ENCODE data around the gene PLPP6.

Gene PLPP6

DNA sequence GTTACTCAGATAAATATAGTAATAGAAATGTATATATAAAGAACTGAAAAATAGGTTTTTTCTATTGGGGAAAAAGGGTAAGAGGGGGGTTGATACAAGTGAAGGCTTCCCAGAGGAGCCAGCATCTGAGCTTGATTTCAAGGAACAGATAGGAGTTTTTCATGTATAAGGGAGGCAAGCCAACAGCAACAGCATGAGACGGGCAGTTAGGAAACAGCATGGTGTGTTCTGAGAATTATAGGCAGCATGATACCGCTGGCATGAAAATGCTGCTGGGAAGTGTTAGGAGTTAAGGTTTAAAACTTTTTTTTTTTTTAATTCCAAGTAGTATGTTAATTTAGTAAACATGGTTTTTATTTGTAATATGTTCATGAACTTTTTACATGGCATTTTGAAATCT, 26.9 kb downstream of the PLPP6 start:
- Histone ChIP-seq H3K36me3 (ENCODE audit: control insufficient read depth in 1 of 2, insufficient read depth in 2 of 2, low read length in 2 of 2) (peaks cover 13 to 40% of the 10 kb centered on the region in 2 donors), H3K9me3 (ENCODE audit: control insufficient read depth in 1 of 2, low read length in 2 of 2) (no peaks in the 10 kb centered on the region), H3K27ac (ENCODE audit: low read depth, low read length) (no peak overlapping the region), H3K4me1 (ENCODE audit: control insufficient read depth in 1 of 2, insufficient read depth in 2 of 2, low read length in 2 of 2) (no peaks in the 10 kb centered on the region), H3K27me3 (ENCODE audit: control insufficient read depth in 1 of 2, insufficient read depth in 2 of 2, low read length in 2 of 2) (no peaks in the 10 kb centered on the region), H3K4me3 (ENCODE audit: low read depth in 1 of 2, low read length in 2 of 2) (no peak overlapping the region), H3K9ac (ENCODE audit: low read depth in 1 of 2, low read length in 2 of 2) (no peak overlapping the region)

DNA sequence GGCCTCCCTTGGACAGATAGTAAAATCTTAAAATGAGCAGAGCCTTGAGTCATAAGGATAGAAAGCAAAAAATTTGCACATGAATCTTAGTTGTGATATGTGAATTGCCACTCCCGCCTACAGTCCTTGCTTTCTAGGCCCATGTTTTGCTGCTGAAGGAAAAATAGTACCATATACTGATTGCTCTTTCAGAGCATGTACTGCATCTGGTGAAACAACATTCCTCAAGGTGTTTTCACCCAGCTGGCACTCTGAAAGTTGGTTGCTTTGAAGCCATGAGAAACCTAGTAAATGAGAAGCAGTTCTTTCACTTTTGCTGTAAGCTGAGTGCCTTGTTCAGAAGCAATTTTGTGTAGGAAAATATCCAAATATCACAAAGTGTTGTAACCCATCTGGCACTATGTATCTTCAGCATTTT, 27.6 kb downstream of the PLPP6 start:
- peaks cover 17 to 44% of the 10 kb centered on the region in 2 donors for H3K36me3 ChIP-seq (ENCODE audit: control insufficient read depth in 1 of 2, insufficient read depth in 2 of 2, low read length in 2 of 2)
- H3K27ac ChIP-seq (ENCODE audit: low read depth, low read length) = no peak overlapping the region
- H3K4me3 ChIP-seq (ENCODE audit: low read depth in 1 of 2, low read length in 2 of 2) = no peak overlapping the region
- H3K27me3 ChIP-seq (ENCODE audit: control insufficient read depth in 1 of 2, insufficient read depth in 2 of 2, low read length in 2 of 2) = no peaks in the 10 kb centered on the region
- no peaks in the 10 kb centered on the region for H3K4me1 ChIP-seq (ENCODE audit: control insufficient read depth in 1 of 2, insufficient read depth in 2 of 2, low read length in 2 of 2)
- no peak overlapping the region for H3K9ac ChIP-seq (ENCODE audit: low read depth in 1 of 2, low read length in 2 of 2)
- H3K9me3 ChIP-seq (ENCODE audit: control insufficient read depth in 1 of 2, low read length in 2 of 2) = no peaks in the 10 kb centered on the region

DNA sequence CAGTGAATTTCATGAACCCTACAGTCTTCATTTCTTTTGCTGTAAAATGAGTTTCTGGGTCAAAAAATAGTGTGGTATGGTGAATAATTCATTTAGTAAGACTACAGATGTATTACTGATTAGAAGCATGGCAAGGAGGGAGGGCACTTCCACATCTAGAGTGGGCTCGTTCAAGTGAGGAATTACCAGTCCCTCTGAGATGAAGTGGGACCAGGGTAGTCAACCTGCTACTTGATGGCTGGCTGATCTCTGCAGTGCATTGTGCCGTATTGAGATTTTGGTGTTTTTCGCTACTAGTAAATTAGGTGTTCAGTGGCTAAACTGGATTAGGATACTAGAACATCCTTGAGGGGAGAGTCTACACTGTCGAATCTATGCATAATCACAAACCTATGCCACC, 28.1 kb downstream of the PLPP6 start:
- Histone ChIP-seq H3K9ac (ENCODE audit: low read depth in 1 of 2, low read length in 2 of 2) (no peak overlapping the region), H3K36me3 (ENCODE audit: control insufficient read depth in 1 of 2, insufficient read depth in 2 of 2, low read length in 2 of 2) (peaks cover 17 to 42% of the 10 kb centered on the region in 2 donors), H3K4me3 (ENCODE audit: low read depth in 1 of 2, low read length in 2 of 2) (no peak overlapping the region), H3K27ac (ENCODE audit: low read depth, low read length) (no peak overlapping the region), H3K9me3 (ENCODE audit: control insufficient read depth in 1 of 2, low read length in 2 of 2) (no peaks in the 10 kb centered on the region), H3K4me1 (ENCODE audit: control insufficient read depth in 1 of 2, insufficient read depth in 2 of 2, low read length in 2 of 2) (no peaks in the 10 kb centered on the region), H3K27me3 (ENCODE audit: control insufficient read depth in 1 of 2, insufficient read depth in 2 of 2, low read length in 2 of 2) (no peaks in the 10 kb centered on the region)

DNA sequence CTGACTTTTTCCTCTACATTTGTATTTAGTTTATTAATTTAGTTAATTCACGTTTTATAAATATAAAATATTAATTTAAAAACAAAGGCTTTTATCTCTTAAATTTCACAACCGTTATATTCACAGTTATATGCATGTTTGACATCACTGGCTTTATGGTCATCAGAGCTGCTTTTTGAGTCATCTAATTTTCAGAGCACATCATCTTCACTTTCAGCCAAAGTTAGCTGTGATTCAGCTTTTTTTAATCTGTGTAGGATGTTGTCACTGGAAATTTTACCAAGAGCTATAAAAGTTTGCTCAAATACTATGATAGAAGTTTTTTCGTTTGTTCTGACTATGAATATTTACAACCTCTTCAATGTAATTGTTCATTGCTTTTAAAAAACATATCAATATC, 29.7 kb downstream of the PLPP6 start:
- peaks cover 13 to 36% of the 10 kb centered on the region in 2 donors for H3K36me3 ChIP-seq (ENCODE audit: control insufficient read depth in 1 of 2, insufficient read depth in 2 of 2, low read length in 2 of 2)
- H3K27me3 ChIP-seq (ENCODE audit: control insufficient read depth in 1 of 2, insufficient read depth in 2 of 2, low read length in 2 of 2) = no peaks in the 10 kb centered on the region
- no peaks in the 10 kb centered on the region for H3K4me1 ChIP-seq (ENCODE audit: control insufficient read depth in 1 of 2, insufficient read depth in 2 of 2, low read length in 2 of 2)
- no peak overlapping the region for H3K4me3 ChIP-seq (ENCODE audit: low read depth in 1 of 2, low read length in 2 of 2)
- H3K9ac ChIP-seq (ENCODE audit: low read depth in 1 of 2, low read length in 2 of 2) = no peak overlapping the region
- H3K9me3 ChIP-seq (ENCODE audit: control insufficient read depth in 1 of 2, low read length in 2 of 2) = no peaks in the 10 kb centered on the region
- no peak overlapping the region for H3K27ac ChIP-seq (ENCODE audit: low read depth, low read length)

DNA sequence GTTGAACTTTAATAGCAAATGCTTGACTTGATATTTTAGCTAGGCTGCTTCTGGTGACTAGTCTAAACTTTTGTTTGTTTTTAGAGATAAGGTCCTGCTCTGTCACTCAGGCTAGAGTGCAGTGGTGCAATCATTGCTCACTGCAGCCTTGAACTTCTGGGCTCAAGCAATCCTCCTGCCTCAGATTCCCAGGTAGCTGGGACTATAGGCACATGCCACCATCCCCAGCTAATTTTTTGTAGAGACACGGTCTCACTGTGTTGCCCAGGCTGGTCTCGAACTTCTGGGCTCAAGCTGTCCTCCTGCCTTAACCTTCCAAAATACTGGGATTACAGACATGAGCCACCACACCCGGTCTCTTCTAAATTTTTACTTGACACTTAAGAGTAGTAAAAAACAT, 38.0 kb downstream of the PLPP6 start:
- Histone ChIP-seq H3K27me3 (ENCODE audit: control insufficient read depth in 1 of 2, insufficient read depth in 2 of 2, low read length in 2 of 2) (no peaks in the 10 kb centered on the region), H3K9ac (ENCODE audit: low read depth in 1 of 2, low read length in 2 of 2) (no peak overlapping the region), H3K27ac (ENCODE audit: low read depth, low read length) (no peak overlapping the region), H3K36me3 (ENCODE audit: control insufficient read depth in 1 of 2, insufficient read depth in 2 of 2, low read length in 2 of 2) (peaks cover 12 to 52% of the 10 kb centered on the region in 2 donors), H3K4me3 (ENCODE audit: low read depth in 1 of 2, low read length in 2 of 2) (no peak overlapping the region), H3K4me1 (ENCODE audit: control insufficient read depth in 1 of 2, insufficient read depth in 2 of 2, low read length in 2 of 2) (no peaks in the 10 kb centered on the region), H3K9me3 (ENCODE audit: control insufficient read depth in 1 of 2, low read length in 2 of 2) (no peaks in the 10 kb centered on the region)

DNA sequence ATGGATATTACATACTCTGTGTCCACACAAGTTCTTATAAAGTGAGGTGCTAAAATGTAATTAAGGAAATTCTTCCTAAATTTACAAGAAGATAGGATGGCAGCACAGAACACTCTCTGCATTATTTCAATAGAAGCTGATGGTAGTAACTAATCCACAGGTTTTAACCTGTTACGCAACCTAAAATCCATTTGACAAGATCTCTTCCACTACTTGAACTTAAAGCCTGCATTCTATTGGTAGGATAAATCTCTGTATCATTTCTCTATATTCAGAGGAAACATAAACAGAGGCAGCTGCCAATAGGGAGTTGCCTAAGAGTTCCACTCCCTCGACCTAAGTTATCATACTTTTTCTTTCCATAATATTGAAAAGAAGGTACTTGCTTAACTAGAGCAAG, 38.8 kb downstream of the PLPP6 start:
- H3K4me3 ChIP-seq (ENCODE audit: low read depth in 1 of 2, low read length in 2 of 2) = no peak overlapping the region
- peaks cover 12 to 54% of the 10 kb centered on the region in 2 donors for H3K36me3 ChIP-seq (ENCODE audit: control insufficient read depth in 1 of 2, insufficient read depth in 2 of 2, low read length in 2 of 2)
- no peaks in the 10 kb centered on the region for H3K9me3 ChIP-seq (ENCODE audit: control insufficient read depth in 1 of 2, low read length in 2 of 2)
- no peaks in the 10 kb centered on the region for H3K27me3 ChIP-seq (ENCODE audit: control insufficient read depth in 1 of 2, insufficient read depth in 2 of 2, low read length in 2 of 2)
- H3K4me1 ChIP-seq (ENCODE audit: control insufficient read depth in 1 of 2, insufficient read depth in 2 of 2, low read length in 2 of 2) = no peaks in the 10 kb centered on the region
- no peak overlapping the region for H3K27ac ChIP-seq (ENCODE audit: low read depth, low read length)
- H3K9ac ChIP-seq (ENCODE audit: low read depth in 1 of 2, low read length in 2 of 2) = no peak overlapping the region

DNA sequence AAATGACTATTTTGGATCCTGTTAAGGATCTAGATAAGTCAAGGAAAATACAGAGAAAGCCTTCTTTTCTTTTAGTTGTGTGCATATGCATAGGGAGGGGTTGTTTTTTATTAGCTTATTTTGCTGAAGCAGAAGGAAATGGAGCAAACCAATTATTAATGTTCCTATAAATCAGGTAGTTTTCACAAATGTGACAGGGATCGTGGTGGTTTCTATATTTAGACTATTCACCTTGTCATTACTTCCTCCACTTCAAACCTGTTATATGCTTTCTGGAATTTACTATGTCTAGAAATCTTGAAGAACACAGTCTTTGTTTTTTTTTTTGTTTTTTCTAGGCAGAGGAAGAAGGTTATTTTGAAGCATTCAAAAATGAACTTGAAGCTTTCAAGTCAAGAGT, 39.4 kb downstream of the PLPP6 start:
- no peak overlapping the region for H3K27ac ChIP-seq (ENCODE audit: low read depth, low read length)
- no peak overlapping the region for H3K4me3 ChIP-seq (ENCODE audit: low read depth in 1 of 2, low read length in 2 of 2)
- H3K27me3 ChIP-seq (ENCODE audit: control insufficient read depth in 1 of 2, insufficient read depth in 2 of 2, low read length in 2 of 2) = no peaks in the 10 kb centered on the region
- no peaks in the 10 kb centered on the region for H3K4me1 ChIP-seq (ENCODE audit: control insufficient read depth in 1 of 2, insufficient read depth in 2 of 2, low read length in 2 of 2)
- H3K36me3 ChIP-seq (ENCODE audit: control insufficient read depth in 1 of 2, insufficient read depth in 2 of 2, low read length in 2 of 2) = peaks cover 12 to 60% of the 10 kb centered on the region in 2 donors
- no peak overlapping the region for H3K9ac ChIP-seq (ENCODE audit: low read depth in 1 of 2, low read length in 2 of 2)
- H3K9me3 ChIP-seq (ENCODE audit: control insufficient read depth in 1 of 2, low read length in 2 of 2) = no peaks in the 10 kb centered on the region

DNA sequence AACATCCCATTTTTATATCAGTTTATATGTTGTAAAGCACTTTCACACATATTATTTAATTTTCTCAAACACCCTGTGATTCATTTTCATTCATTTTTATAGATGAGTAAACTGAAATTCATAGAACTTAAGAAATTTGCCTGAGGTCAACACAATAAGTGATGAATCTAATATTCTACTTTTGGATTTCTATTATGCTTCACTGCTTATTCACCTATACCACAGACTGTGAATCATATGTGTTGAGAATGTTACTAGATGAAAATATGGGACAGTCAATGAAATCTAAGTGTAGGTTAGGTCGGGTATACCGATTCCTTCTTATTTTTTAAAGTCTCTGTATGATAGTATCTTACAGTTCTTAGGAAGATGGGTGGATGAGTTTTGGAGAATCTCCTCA, 42.0 kb downstream of the PLPP6 start:
- Histone ChIP-seq H3K27me3 (ENCODE audit: control insufficient read depth in 1 of 2, insufficient read depth in 2 of 2, low read length in 2 of 2) (no peaks in the 10 kb centered on the region), H3K36me3 (ENCODE audit: control insufficient read depth in 1 of 2, insufficient read depth in 2 of 2, low read length in 2 of 2) (peaks cover 9 to 47% of the 10 kb centered on the region in 2 donors), H3K9me3 (ENCODE audit: control insufficient read depth in 1 of 2, low read length in 2 of 2) (no peaks in the 10 kb centered on the region), H3K27ac (ENCODE audit: low read depth, low read length) (no peak overlapping the region), H3K4me3 (ENCODE audit: low read depth in 1 of 2, low read length in 2 of 2) (no peak overlapping the region), H3K9ac (ENCODE audit: low read depth in 1 of 2, low read length in 2 of 2) (no peak overlapping the region), H3K4me1 (ENCODE audit: control insufficient read depth in 1 of 2, insufficient read depth in 2 of 2, low read length in 2 of 2) (no peaks in the 10 kb centered on the region)

DNA sequence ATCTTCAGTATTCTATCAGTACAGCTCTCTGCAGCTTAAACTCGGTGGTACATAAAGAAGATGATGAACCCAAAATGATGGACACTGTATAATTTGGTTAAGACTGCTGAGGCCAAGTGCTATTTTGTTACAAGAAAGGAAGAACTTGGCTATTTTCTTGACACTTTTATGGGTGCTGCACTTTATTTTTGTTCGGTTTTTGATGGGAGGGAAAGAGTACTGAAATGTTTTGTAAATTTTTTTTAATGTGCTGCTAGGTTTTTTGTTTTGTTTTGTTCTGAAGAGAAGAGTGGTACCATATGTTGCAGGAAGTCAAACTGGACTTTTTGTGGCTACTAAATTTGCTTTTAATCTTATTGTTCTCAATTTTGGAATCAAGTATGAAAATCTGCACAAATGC, 43.9 kb downstream of the PLPP6 start:
- no peaks in the 10 kb centered on the region for H3K27me3 ChIP-seq (ENCODE audit: control insufficient read depth in 1 of 2, insufficient read depth in 2 of 2, low read length in 2 of 2)
- no peaks in the 10 kb centered on the region for H3K9me3 ChIP-seq (ENCODE audit: control insufficient read depth in 1 of 2, low read length in 2 of 2)
- no peak overlapping the region for H3K4me3 ChIP-seq (ENCODE audit: low read depth in 1 of 2, low read length in 2 of 2)
- H3K9ac ChIP-seq (ENCODE audit: low read depth in 1 of 2, low read length in 2 of 2) = no peak overlapping the region
- no peak overlapping the region for H3K27ac ChIP-seq (ENCODE audit: low read depth, low read length)
- no peaks in the 10 kb centered on the region for H3K4me1 ChIP-seq (ENCODE audit: control insufficient read depth in 1 of 2, insufficient read depth in 2 of 2, low read length in 2 of 2)
- H3K36me3 ChIP-seq (ENCODE audit: control insufficient read depth in 1 of 2, insufficient read depth in 2 of 2, low read length in 2 of 2) = peaks cover 7 to 48% of the 10 kb centered on the region in 2 donors

DNA sequence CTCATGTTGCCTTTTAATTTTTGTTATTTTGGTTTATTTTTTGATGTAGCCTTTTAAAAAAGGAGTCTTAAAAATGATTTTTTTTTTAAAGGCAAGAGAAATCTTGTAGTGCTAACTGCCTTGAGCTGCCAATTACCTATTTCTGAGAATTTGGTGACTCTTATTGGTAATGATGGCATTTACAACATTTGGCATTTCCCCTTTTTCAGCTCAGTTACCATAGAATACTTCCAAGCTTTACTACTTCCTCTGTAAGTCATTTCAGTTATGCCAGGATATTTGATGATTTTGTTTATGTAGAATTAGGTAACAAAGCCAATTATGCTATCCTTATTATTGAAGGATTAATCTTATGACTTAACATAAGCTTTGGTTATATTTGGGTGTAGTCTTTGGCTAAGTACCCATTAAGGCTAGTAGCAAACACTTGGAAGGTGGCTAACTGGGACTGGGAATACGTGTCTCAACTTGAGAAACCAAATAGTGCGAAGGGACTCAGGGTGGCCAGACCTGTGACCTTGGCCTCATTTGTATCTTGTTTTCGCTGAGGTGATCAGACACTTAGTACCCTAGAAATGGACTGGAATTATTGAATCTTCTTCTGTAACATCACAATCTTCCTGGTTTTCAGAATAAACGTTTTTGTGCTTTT, 45.0 kb downstream of the PLPP6 start:
- no peak overlapping the region for H3K9ac ChIP-seq (ENCODE audit: low read depth in 1 of 2, low read length in 2 of 2)
- no peak overlapping the region for H3K4me3 ChIP-seq (ENCODE audit: low read depth in 1 of 2, low read length in 2 of 2)
- H3K27me3 ChIP-seq (ENCODE audit: control insufficient read depth in 1 of 2, insufficient read depth in 2 of 2, low read length in 2 of 2) = no peaks in the 10 kb centered on the region
- no peaks in the 10 kb centered on the region for H3K4me1 ChIP-seq (ENCODE audit: control insufficient read depth in 1 of 2, insufficient read depth in 2 of 2, low read length in 2 of 2)
- no peaks in the 10 kb centered on the region for H3K9me3 ChIP-seq (ENCODE audit: control insufficient read depth in 1 of 2, low read length in 2 of 2)
- peaks cover 10 to 49% of the 10 kb centered on the region in 2 donors for H3K36me3 ChIP-seq (ENCODE audit: control insufficient read depth in 1 of 2, insufficient read depth in 2 of 2, low read length in 2 of 2)
- H3K27ac ChIP-seq (ENCODE audit: low read depth, low read length) = no peak overlapping the region

DNA sequence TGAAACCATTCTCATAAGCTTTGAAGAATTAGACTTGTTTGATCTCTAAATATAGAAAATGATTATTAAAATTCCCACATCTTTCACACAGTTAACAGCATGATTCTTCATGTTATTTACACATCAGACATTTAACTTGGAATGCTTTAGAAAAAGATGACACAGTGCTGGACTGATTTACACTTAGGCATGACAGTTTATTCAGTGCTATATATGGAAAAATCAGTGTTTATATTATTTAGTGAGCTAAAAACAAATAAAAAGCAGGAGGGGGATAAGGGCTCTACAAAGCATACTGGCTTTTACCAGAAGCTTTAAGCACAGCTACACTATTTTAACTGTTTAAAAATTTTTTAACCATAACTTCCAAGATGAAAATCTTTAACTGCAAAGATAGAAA, 47.3 kb downstream of the PLPP6 start:
- Histone ChIP-seq H3K27me3 (ENCODE audit: control insufficient read depth in 1 of 2, insufficient read depth in 2 of 2, low read length in 2 of 2) (no peaks in the 10 kb centered on the region), H3K27ac (ENCODE audit: low read depth, low read length) (no peak overlapping the region), H3K9me3 (ENCODE audit: control insufficient read depth in 1 of 2, low read length in 2 of 2) (no peaks in the 10 kb centered on the region)

More for the DNA sequence above, 47.3 kb downstream of the PLPP6 start:
- peaks cover 14 to 55% of the 10 kb centered on the region in 2 donors for H3K36me3 ChIP-seq (ENCODE audit: control insufficient read depth in 1 of 2, insufficient read depth in 2 of 2, low read length in 2 of 2)
- H3K4me3 ChIP-seq (ENCODE audit: low read depth in 1 of 2, low read length in 2 of 2) = no peak overlapping the region
- H3K9ac ChIP-seq (ENCODE audit: low read depth in 1 of 2, low read length in 2 of 2) = no peak overlapping the region
- no peaks in the 10 kb centered on the region for H3K4me1 ChIP-seq (ENCODE audit: control insufficient read depth in 1 of 2, insufficient read depth in 2 of 2, low read length in 2 of 2)
